GM23338 (cell line): ENCODE results near the gene PSMB2. TPM values are rescaled to one million over a fixed set of nuclear protein-coding genes. Genes with fewer than 3 reads are reported as not detected.

Source experiments
- CREB1 ChIP-seq: fragments of 250-450 bp; sonication (Bioruptor Pico); IDR thresholded peaks from 2 replicates; pipeline ENCODE4 v1.5.0; 2020; ENCODE audit warnings: low read depth, mild to moderate bottlenecking, moderate library complexity
- EZH2phosphoT487 ChIP-seq: fragments of 200-600 bp; sonication (generic); IDR thresholded peaks from one replicate; pipeline ENCODE4 v1.8.1; 2018; ENCODE audit warnings: antibody characterized with exemption; ENCODE audit not compliant: unreplicated experiment
- JUNB ChIP-seq: IDR thresholded peaks from one replicate; pipeline ENCODE4 v1.6.1; 2016; ENCODE audit warnings: antibody characterized with exemption; ENCODE audit not compliant: unreplicated experiment
- NANOG ChIP-seq: IDR thresholded peaks from 2 replicates; pipeline ENCODE4 v1.6.1; 2016; ENCODE audit warnings: antibody characterized with exemption, borderline replicate concordance
- POLR2AphosphoS5 ChIP-seq: IDR thresholded peaks from 2 replicates; pipeline ENCODE4 v1.6.1; 2016; ENCODE audit warnings: antibody characterized with exemption, low read depth
- REST ChIP-seq: IDR thresholded peaks from one replicate; pipeline ENCODE4 v1.6.1; 2018; ENCODE audit warnings: antibody characterized with exemption; ENCODE audit not compliant: unreplicated experiment
- STAT1 ChIP-seq: IDR thresholded peaks from one replicate; pipeline ENCODE4 v1.6.1; 2016; ENCODE audit warnings: antibody characterized with exemption; ENCODE audit not compliant: unreplicated experiment
- ZNF331 ChIP-seq: fragments of 250-450 bp; sonication (Bioruptor Pico); IDR thresholded peaks from 2 replicates; pipeline ENCODE4 v1.5.0; 2020; ENCODE audit warnings: low read depth, mild to moderate bottlenecking, moderate library complexity
- polyA plus RNA-seq: library from polyadenylated mRNA; unstranded; fragments of >200 nt; fragmentation: Nextera tagmentation; extraction: Ambion mirVana; gene quantifications from 2 replicates; pipeline ENCODE4 v1.2.1, GENCODE V29; 2016
- total RNA-seq: library from RNA; depleted of rRNA; stranded (reverse); fragments of >200 nt; shearing (Covaris generic); gene quantifications from 2 replicates; pipeline ENCODE4 v1.2.3, GENCODE V29; 2014
- TF ChIP-seq, protein P1 (sequence below): fragments of 250-450 bp; sonication (Bioruptor Pico); IDR thresholded peaks from 2 replicates; pipeline ENCODE4 v1.5.0; 2020; ENCODE audit warnings: mild to moderate bottlenecking, moderate library complexity

The PSMB2 gene
- total and polyA plus RNA-seq, 2 experiments from 2014 or later: 68.2 to 147 TPM

DNA sequence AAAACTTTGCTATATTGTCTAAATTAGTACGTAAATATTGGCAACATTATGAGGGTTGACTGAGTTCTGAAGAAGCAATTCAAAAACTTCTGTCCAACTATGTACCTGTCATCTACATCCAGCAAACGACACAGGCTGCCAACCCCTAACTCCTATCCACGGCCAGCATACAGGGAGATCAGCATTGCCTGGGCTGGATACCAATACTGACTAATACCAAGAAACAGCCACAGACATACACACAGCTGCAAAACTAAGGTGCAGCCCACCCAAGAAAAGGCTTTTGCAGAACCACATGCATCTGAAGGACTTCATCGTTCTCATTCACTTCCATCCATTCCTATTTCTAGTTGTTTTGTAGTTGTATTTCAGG, 86.1 kb downstream of the PSMB2 start (continued):
- TF ChIP-seq, protein P1, sequence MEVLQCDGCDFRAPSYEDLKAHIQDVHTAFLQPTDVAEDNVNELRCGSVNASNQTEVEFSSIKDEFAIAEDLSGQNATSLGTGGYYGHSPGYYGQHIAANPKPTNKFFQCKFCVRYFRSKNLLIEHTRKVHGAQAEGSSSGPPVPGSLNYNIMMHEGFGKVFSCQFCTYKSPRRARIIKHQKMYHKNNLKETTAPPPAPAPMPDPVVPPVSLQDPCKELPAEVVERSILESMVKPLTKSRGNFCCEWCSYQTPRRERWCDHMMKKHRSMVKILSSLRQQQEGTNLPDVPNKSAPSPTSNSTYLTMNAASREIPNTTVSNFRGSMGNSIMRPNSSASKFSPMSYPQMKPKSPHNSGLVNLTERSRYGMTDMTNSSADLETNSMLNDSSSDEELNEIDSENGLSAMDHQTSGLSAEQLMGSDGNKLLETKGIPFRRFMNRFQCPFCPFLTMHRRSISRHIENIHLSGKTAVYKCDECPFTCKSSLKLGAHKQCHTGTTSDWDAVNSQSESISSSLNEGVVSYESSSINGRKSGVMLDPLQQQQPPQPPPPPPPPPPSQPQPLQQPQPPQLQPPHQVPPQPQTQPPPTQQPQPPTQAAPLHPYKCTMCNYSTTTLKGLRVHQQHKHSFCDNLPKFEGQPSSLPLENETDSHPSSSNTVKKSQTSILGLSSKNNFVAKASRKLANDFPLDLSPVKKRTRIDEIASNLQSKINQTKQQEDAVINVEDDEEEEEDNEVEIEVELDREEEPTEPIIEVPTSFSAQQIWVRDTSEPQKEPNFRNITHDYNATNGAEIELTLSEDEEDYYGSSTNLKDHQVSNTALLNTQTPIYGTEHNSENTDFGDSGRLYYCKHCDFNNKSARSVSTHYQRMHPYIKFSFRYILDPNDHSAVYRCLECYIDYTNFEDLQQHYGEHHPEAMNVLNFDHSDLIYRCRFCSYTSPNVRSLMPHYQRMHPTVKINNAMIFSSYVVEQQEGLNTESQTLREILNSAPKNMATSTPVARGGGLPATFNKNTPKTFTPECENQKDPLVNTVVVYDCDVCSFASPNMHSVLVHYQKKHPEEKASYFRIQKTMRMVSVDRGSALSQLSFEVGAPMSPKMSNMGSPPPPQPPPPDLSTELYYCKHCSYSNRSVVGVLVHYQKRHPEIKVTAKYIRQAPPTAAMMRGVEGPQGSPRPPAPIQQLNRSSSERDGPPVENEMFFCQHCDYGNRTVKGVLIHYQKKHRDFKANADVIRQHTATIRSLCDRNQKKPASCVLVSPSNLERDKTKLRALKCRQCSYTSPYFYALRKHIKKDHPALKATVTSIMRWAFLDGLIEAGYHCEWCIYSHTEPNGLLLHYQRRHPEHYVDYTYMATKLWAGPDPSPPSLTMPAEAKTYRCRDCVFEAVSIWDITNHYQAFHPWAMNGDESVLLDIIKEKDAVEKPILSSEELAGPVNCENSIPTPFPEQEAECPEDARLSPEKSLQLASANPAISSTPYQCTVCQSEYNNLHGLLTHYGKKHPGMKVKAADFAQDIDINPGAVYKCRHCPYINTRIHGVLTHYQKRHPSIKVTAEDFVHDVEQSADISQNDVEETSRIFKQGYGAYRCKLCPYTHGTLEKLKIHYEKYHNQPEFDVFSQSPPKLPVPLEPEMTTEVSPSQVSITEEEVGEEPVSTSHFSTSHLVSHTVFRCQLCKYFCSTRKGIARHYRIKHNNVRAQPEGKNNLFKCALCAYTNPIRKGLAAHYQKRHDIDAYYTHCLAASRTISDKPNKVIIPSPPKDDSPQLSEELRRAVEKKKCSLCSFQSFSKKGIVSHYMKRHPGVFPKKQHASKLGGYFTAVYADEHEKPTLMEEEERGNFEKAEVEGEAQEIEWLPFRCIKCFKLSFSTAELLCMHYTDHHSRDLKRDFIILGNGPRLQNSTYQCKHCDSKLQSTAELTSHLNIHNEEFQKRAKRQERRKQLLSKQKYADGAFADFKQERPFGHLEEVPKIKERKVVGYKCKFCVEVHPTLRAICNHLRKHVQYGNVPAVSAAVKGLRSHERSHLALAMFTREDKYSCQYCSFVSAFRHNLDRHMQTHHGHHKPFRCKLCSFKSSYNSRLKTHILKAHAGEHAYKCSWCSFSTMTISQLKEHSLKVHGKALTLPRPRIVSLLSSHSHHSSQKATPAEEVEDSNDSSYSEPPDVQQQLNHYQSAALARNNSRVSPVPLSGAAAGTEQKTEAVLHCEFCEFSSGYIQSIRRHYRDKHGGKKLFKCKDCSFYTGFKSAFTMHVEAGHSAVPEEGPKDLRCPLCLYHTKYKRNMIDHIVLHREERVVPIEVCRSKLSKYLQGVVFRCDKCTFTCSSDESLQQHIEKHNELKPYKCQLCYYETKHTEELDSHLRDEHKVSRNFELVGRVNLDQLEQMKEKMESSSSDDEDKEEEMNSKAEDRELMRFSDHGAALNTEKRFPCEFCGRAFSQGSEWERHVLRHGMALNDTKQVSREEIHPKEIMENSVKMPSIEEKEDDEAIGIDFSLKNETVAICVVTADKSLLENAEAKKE (CRISPR knock-in tag): no peak
- no peak for TF ChIP-seq POLR2AphosphoS5
- TF ChIP-seq STAT1: no peak
- no peak for TF ChIP-seq CREB1 (CRISPR knock-in tag)
- TF ChIP-seq EZH2phosphoT487: no peak
- TF ChIP-seq ZNF331 (CRISPR knock-in tag): no peak
- no peak for TF ChIP-seq REST
- TF ChIP-seq JUNB: no peak
- TF ChIP-seq NANOG: no peak
